ENCODE results near the gene WDTC1. TPM values are rescaled to one million over a fixed set of nuclear protein-coding genes. Genes with fewer than 3 reads are reported as not detected.

The WDTC1 gene
- 26.1 TPM in 2 replicates for total RNA-seq

GRCh38 chr1:27234049-27234882, at the start of gene WDTC1:
WDTC1 (plus strand) TSS chr1:27234632; CDS start chr1:27261055, 26,423 bp downstream.

GRCh38 chr1:27321813-27322568, 87.6 kb downstream of the WDTC1 start, which contains the start of gene TMEM222:
TMEM222 (plus strand) TSS chr1:27322163; CDS start chr1:27322198, 35 bp downstream.

GRCh38 chr1:27341525-27342252, 107.3 kb downstream of the WDTC1 start, which contains the start of gene SYTL1:
SYTL1 (plus strand) TSS chr1:27342022; CDS start chr1:27345335, 3,313 bp downstream.

Small RNAs within 50 kb of the gene (small RNA-seq; reads per million reads assigned to genes)
- gene RF00019 = not detected
- not detected for gene RNU6-48P
- gene SNRPEP7 = not detected

Other genes with a start within 250 kb of the WDTC1 start
- 6.4 and 8.4 TPM in 2 replicates for gene TRNP1, start 240.9 kb upstream of the WDTC1 start, total RNA-seq
- 12.1 and 21.3 TPM in 2 replicates for gene TENT5B, start 221.8 kb upstream of the WDTC1 start, total RNA-seq
- 5.1 and 5.2 TPM in 2 replicates for gene SLC9A1, start 79.5 kb upstream of the WDTC1 start, total RNA-seq
- gene TMEM222, start 87.5 kb downstream of the WDTC1 start, total RNA-seq = 26.3 and 27.8 TPM in 2 replicates
- 0.13 and 0.22 TPM in 2 replicates for gene SYTL1, start 107.4 kb downstream of the WDTC1 start, total RNA-seq
- 23.0 and 27.0 TPM in 2 replicates for gene MAP3K6, start 132.3 kb downstream of the WDTC1 start, total RNA-seq
- not detected in 2 replicates for gene FCN3, start 140.2 kb downstream of the WDTC1 start, total RNA-seq
- gene CD164L2, start 148.7 kb downstream of the WDTC1 start, total RNA-seq = not detected in 2 replicates
- under 0.01 and 0.11 TPM in 2 replicates for gene GPR3, start 158.0 kb downstream of the WDTC1 start, total RNA-seq